Endothelial cell of umbilical vein (primary cell): ENCODE measurements around the gene HTRA3. TPM values are rescaled to one million over a fixed set of nuclear protein-coding genes. Genes with fewer than 3 reads are reported as not detected.

Source experiments
- BruUV-seq: library from RNA; stranded (reverse); fragments of 400-500 nt; replicated peaks from 2 replicates; lab custom pipeline; 2021; lab: Mats Ljungman, UMichigan
- CTCF ChIA-PET: fragments of 300-600, 350-600 bp; sonication (Branson Sonifier 250); formaldehyde crosslinking; loops from one replicate; lab custom pipeline; 2021; ENCODE audit warnings: antibody characterized with exemption, inconsistent platforms; lab: Charles Lee
- POLR2A ChIA-PET: fragments of 300-600, 350-600 bp; sonication (Branson Sonifier 250); formaldehyde crosslinking; loops from one replicate; lab custom pipeline; 2021; ENCODE audit warnings: antibody characterized with exemption, inconsistent platforms; lab: Charles Lee
- DNase-seq: peaks from one replicate; pipeline ENCODE4 v3.0.0-alpha.2; 2011; ENCODE audit warnings: low read depth, low spot score
- FAIRE-seq: peaks from 2 replicates; lab custom pipeline; 2011; peaks lifted over from hg19 to GRCh38; lab: Jason Lieb, UNC
- H2AFZ ChIP-seq: 2 replicates; pipeline ENCODE4 v1.6.0; 2012; ENCODE audit warnings: low read depth, low read length, control low read depth, inconsistent platforms
- H3K27ac ChIP-seq: 2 replicates; pipeline ENCODE4 v1.5.1; 2011; ENCODE audit warnings: low read depth, mild to moderate bottlenecking, control low read depth, low read length, moderate library complexity; ENCODE audit not compliant: insufficient read depth
- H3K27me3 ChIP-seq, 2 experiments: 2 replicates each; pipeline versions ENCODE4 v1.6.0 to v1.6.1; 2011; ENCODE audit warnings: low read length in 2 of 2, mixed read lengths in 1 of 2; ENCODE audit not compliant: control insufficient read depth in 2 of 2, insufficient read depth in 2 of 2
- H3K36me3 ChIP-seq, 2 experiments: 2 replicates in 1 of 2; 3 replicates in 1 of 2; pipeline ENCODE4 v1.5.1; 2011; ENCODE audit warnings: low read length in 2 of 2, mild to moderate bottlenecking in 1 of 2, moderate library complexity in 1 of 2; ENCODE audit not compliant: control insufficient read depth in 2 of 2, insufficient read depth in 2 of 2; ENCODE audit errors: extremely low read depth in 1 of 2
- H3K4me1 ChIP-seq: 3 replicates; pipeline ENCODE4 v1.5.1; 2011; ENCODE audit warnings: mild to moderate bottlenecking, low read length; ENCODE audit not compliant: control insufficient read depth, insufficient read depth; ENCODE audit errors: extremely low read depth
- H3K4me2 ChIP-seq: 2 replicates; pipeline ENCODE4 v1.6.1; 2011; ENCODE audit warnings: low read length, control low read depth, mixed read lengths; ENCODE audit not compliant: insufficient read depth
- H3K4me3 ChIP-seq, 3 experiments: fragments of 200-600 bp in 1 of 3; sonication (generic), shearing (Covaris generic) in 1 of 3; replicated peaks in 1 of 3; 2 replicates each; pipeline ENCODE4 v1.5.1; 2011 to 2016; ENCODE audit warnings: control low read depth in 3 of 3, low read length in 3 of 3, mild to moderate bottlenecking in 2 of 3, inconsistent platforms in 1 of 3, low read depth in 1 of 3, moderate library complexity in 1 of 3; ENCODE audit not compliant: insufficient read depth in 1 of 3
- H3K79me2 ChIP-seq: 2 replicates; pipeline ENCODE4 v1.6.0; 2012; ENCODE audit warnings: low read length, inconsistent platforms; ENCODE audit not compliant: control insufficient read depth, insufficient read depth
- H3K9ac ChIP-seq: replicated peaks from 2 replicates; pipeline ENCODE3; 2011; ENCODE audit warnings: low read length, control low read depth; ENCODE audit not compliant: insufficient read depth; ENCODE audit errors: extremely low read depth
- H3K9me1 ChIP-seq: replicated peaks from 3 replicates; pipeline ENCODE4 v1.6.0; 2011; ENCODE audit warnings: mild to moderate bottlenecking, low read length; ENCODE audit not compliant: control insufficient read depth, insufficient read depth; ENCODE audit errors: extremely low read depth
- H3K9me3 ChIP-seq: replicated peaks from 2 replicates; pipeline ENCODE4 v1.5.1; 2012; ENCODE audit warnings: low read length, inconsistent platforms; ENCODE audit not compliant: control insufficient read depth, insufficient read depth
- H4K20me1 ChIP-seq: replicated peaks from 2 replicates; pipeline ENCODE3; 2011; ENCODE audit warnings: mild to moderate bottlenecking, low read length; ENCODE audit not compliant: control insufficient read depth, insufficient read depth; ENCODE audit errors: extremely low read depth
- CTCF ChIP-seq, 2 donors: IDR thresholded peaks; 1 replicate in 1 of 2; 2 replicates in 1 of 2; pipeline ENCODE4 v1.5.1; 2011; ENCODE audit warnings: low read length in 2 of 2, mild to moderate bottlenecking in 2 of 2, moderate library complexity in 2 of 2, control low read depth in 1 of 2, inconsistent platforms in 1 of 2, low read depth in 1 of 2; ENCODE audit not compliant: insufficient read depth in 1 of 2; ENCODE audit errors: extremely low read depth in 1 of 2
- EZH2 ChIP-seq: IDR thresholded peaks from 2 replicates; pipeline ENCODE4 v1.6.1; 2012; ENCODE audit warnings: borderline replicate concordance, low read depth, mild to moderate bottlenecking, moderate library complexity, low read length, inconsistent platforms; ENCODE audit not compliant: severe bottlenecking
- FOS ChIP-seq: IDR thresholded peaks from 2 replicates; pipeline ENCODE4 v1.6.1; 2011; ENCODE audit warnings: mild to moderate bottlenecking, low read length, moderate library complexity, borderline replicate concordance; ENCODE audit not compliant: insufficient read depth
- GATA2 ChIP-seq: IDR thresholded peaks from 2 replicates; pipeline ENCODE4 v1.7.0; 2011; ENCODE audit warnings: low read depth, mild to moderate bottlenecking, moderate library complexity, mixed read lengths, low read length; ENCODE audit not compliant: insufficient read length, insufficient read depth
- JUN ChIP-seq: IDR thresholded peaks from 2 replicates; pipeline ENCODE4 v1.6.1; 2011; ENCODE audit warnings: borderline replicate concordance, low read depth; ENCODE audit not compliant: insufficient read length, insufficient read depth
- MYC ChIP-seq: IDR thresholded peaks from one replicate; pipeline ENCODE4 v1.6.1; 2011; ENCODE audit warnings: mild to moderate bottlenecking, low read depth, low read length
- POLR2A ChIP-seq: IDR thresholded peaks from 2 replicates; pipeline ENCODE4 v1.6.1; 2012; ENCODE audit warnings: low read depth, mild to moderate bottlenecking, control low read depth, low read length
- POLR2AphosphoS5 ChIP-seq: IDR thresholded peaks from 2 replicates; pipeline ENCODE4 v1.6.1; 2012; ENCODE audit warnings: low read depth, mild to moderate bottlenecking, control low read depth, low read length, moderate library complexity; ENCODE audit not compliant: insufficient read depth
- dilution Hi-C: fragments of 300-500 bp; cut with MboI; formaldehyde crosslinking; loops from one replicate; pipeline ENCODE4 v1.15.0; 2019; ENCODE audit warnings: low sequenced_read_pairs; ENCODE audit not compliant: extremely low pct_ligation_motif_present
- intact Hi-C: fragments of 100-400 bp; cut with micrococcal nuclease; formaldehyde crosslinking; loops from one replicate; pipeline ENCODE4 v1.10.0; 2022
- polyA plus RNA-seq, 4 experiments: library from polyadenylated mRNA; depleted of rRNA in 3 of 4; stranded (reverse) in 3 of 4; unstranded in 1 of 4; fragments of >200 nt; gene quantifications; 2 replicates each; pipeline versions ENCODE4 v1.2.1 to v1.2.3, GENCODE V29; 2011 to 2012; ENCODE audit warnings: missing spikeins in 1 of 4
- total RNA-seq: library from RNA; stranded (reverse); gene quantifications from 2 replicates; pipeline ENCODE4 v1.2.3, GENCODE V29; 2021
- TF ChIP-seq, protein P1 (sequence below): IDR thresholded peaks from 2 replicates; pipeline ENCODE4 v1.6.1; 2011; ENCODE audit not compliant: insufficient read depth, insufficient read length

HTRA3 gene
- total and polyA plus RNA-seq, 2 donors (not counting 3 experiments of a cell fraction or from before 2014, with no cell fraction given): 9.0 to 12.0 TPM

- no TSS peak for BruUV-seq
Observed at GRCh38 chr4:8320386-8320750, 50.8 kb downstream of the HTRA3 start.

DNA sequence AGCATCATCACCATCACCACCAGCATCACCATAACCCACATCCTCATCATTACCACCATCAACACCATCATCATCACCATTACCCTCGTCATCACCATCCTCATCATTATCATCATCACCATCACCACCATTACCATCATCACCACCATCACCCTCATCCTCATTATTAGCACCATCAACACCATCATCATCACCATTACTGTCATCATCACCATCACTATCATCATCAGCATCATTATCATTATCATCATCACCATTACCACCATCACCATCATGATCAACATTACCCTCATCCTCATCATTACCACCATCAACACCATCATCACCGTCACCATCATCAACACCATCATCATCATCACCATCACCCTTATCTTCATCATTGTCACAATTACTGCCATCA is 51.7 kb downstream of the HTRA3 start:
- Histone ChIP-seq H3K9me3 (no peaks in the 10 kb centered on the region), H3K27me3 (peaks cover 2 to 3% of the 10 kb centered on the region in 2 experiments), H3K79me2 (no peaks in the 10 kb centered on the region), H4K20me1 (no peaks in the 10 kb centered on the region), H3K36me3 (no peaks in the 10 kb centered on the region), H2AFZ (no peak overlapping the region), H3K4me2 (no peak overlapping the region), H3K27ac (no peak overlapping the region), H3K4me3 (no peak overlapping the region), H3K4me1 (no peaks in the 10 kb centered on the region), H3K9ac (no peak overlapping the region), H3K9me1 (no peaks in the 10 kb centered on the region)
- DNase-seq (no peak), FAIRE-seq (no peak)
- intact Hi-C loops: no loop called here
- ChIA-PET CTCF (no interaction called here), POLR2A (no interaction called here)
- TF ChIP-seq POLR2AphosphoS5 (no peak), FOS (no peak), CTCF (IDR thresholded peaks at IDR 0.05; ENCODE audit: extremely low read depth in 1 of 2, insufficient read depth in 1 of 2, low read depth in 1 of 2, low read length in 2 of 2) (no peak), MYC (no peak), GATA2 (no peak), JUN (no peak), EZH2 (no peak), POLR2A (no peak)
- TF ChIP-seq, protein P1, sequence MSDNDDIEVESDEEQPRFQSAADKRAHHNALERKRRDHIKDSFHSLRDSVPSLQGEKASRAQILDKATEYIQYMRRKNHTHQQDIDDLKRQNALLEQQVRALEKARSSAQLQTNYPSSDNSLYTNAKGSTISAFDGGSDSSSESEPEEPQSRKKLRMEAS: no peak
- no TSS peak for BruUV-seq
- dilution Hi-C loops: no loop called here

More at GRCh38 chr4:8320386-8320750, 50.8 kb downstream of the HTRA3 start:
- no peak overlapping the region for H3K9ac ChIP-seq
- H3K27ac ChIP-seq: no peak overlapping the region
- H3K4me2 ChIP-seq: no peak overlapping the region
- H4K20me1 ChIP-seq: no peaks in the 10 kb centered on the region
- no peak overlapping the region for H2AFZ ChIP-seq
- H3K36me3 ChIP-seq: no peaks in the 10 kb centered on the region
- dilution Hi-C loops: no loop called here
- DNase-seq: no peak
- TF ChIP-seq CTCF (IDR thresholded peaks at IDR 0.05; ENCODE audit: extremely low read depth in 1 of 2, insufficient read depth in 1 of 2, low read depth in 1 of 2, low read length in 2 of 2) (peak; percentile 5 to 16), POLR2A (no peak)
- H3K79me2 ChIP-seq: no peaks in the 10 kb centered on the region
- no peak overlapping the region for H3K4me3 ChIP-seq
- intact Hi-C loops: loop anchor here (1.0 kb wide), 1 partner anchor 83 kb away; no protein-coding TSS in a partner anchor
- H3K9me3 ChIP-seq: no peaks in the 10 kb centered on the region
- POLR2A ChIA-PET: no interaction called here
- FAIRE-seq: no peak
- CTCF ChIA-PET: interaction anchor here (0.8 to 1.9 kb wide), 4 partner anchors 53 to 83 kb away, joined by 3 to 11 read pairs (median 6); no protein-coding TSS in a partner anchor
- peaks cover 7% of the 10 kb centered on the region for H3K4me1 ChIP-seq
- H3K27me3 ChIP-seq: peaks cover 0 to 3% of the 10 kb centered on the region in 2 experiments
- no peaks in the 10 kb centered on the region for H3K9me1 ChIP-seq
